Calu3 (cell line): ENCODE data around the gene HMGXB4. TPM values are rescaled to one million over a fixed set of nuclear protein-coding genes. Genes with fewer than 3 reads are reported as not detected.
A peak's percentile ranks its signal among the peaks of the same experiment; 100 is the strongest.

Source experiments
- Bru-seq: library from RNA; stranded (reverse); fragments of 400-500 nt; gene quantifications from one replicate; lab custom pipeline; 2021; lab: Mats Ljungman, UMichigan
- BruChase-seq, 2 experiments: library from RNA; stranded (reverse); fragments of 400-500 nt; gene quantifications; one replicate each; lab custom pipeline; 2021; lab: Mats Ljungman, UMichigan
- BruUV-seq: library from RNA; stranded (reverse); fragments of 400-500 nt; replicated peaks from 2 replicates; lab custom pipeline; 2021; lab: Mats Ljungman, UMichigan
- CTCF ChIA-PET: fragments of 300-600 bp; sonication (Branson Sonifier 250); formaldehyde crosslinking; loops from one replicate; lab custom pipeline; 2022; ENCODE audit warnings: antibody characterized with exemption; lab: Charles Lee
- DNase-seq: peaks from one replicate; pipeline ENCODE4 v3.0.0; 2022
- H3K27ac Mint-ChIP-seq: one replicate; pipeline ENCODE4 v1.8.0; 2022; ENCODE audit warnings: mixed read lengths; ENCODE audit not compliant: unreplicated experiment
- H3K27me3 Mint-ChIP-seq: one replicate; pipeline ENCODE4 v1.8.0; 2022; ENCODE audit warnings: mixed read lengths; ENCODE audit not compliant: unreplicated experiment
- H3K36me3 Mint-ChIP-seq: one replicate; pipeline ENCODE4 v1.8.0; 2022; ENCODE audit warnings: mild to moderate bottlenecking, moderate library complexity, mixed read lengths; ENCODE audit not compliant: insufficient read depth, unreplicated experiment
- H3K4me1 Mint-ChIP-seq: one replicate; pipeline ENCODE4 v1.8.0; 2022; ENCODE audit warnings: mild to moderate bottlenecking, low read depth, mixed read lengths; ENCODE audit not compliant: unreplicated experiment
- H3K4me3 Mint-ChIP-seq: one replicate; pipeline ENCODE4 v1.8.0; 2022; ENCODE audit warnings: mild to moderate bottlenecking, low read depth, moderate library complexity, mixed read lengths; ENCODE audit not compliant: unreplicated experiment
- H3K9me3 Mint-ChIP-seq: one replicate; pipeline ENCODE4 v1.8.0; 2022; ENCODE audit warnings: low read depth, mixed read lengths; ENCODE audit not compliant: unreplicated experiment
- CTCF ChIP-seq: fragments of 200-600 bp; IDR thresholded peaks from one replicate; pipeline ENCODE4 v1.8.0; 2022; ENCODE audit warnings: antibody characterized with exemption; ENCODE audit not compliant: unreplicated experiment
- intact Hi-C: fragments of 100-400 bp; cut with micrococcal nuclease; formaldehyde crosslinking; loops from one replicate; pipeline ENCODE4 v1.10.0; 2022; ENCODE audit not compliant: unreplicated experiment
- long read RNA-seq: library from polyadenylated mRNA; stranded (forward); transcript quantifications from one replicate; pipeline ENCODE4 v2.0.0, GENCODE V29; 2022
- total RNA-seq: library from RNA; stranded (reverse); gene quantifications from 2 replicates; pipeline ENCODE4 v1.2.3, GENCODE V29; 2022

Gene HMGXB4
- total RNA-seq (37.5 and 42.7 TPM in 2 replicates), Bru-seq, nascent RNA (percentile 92 among the genes with signal in this experiment), BruChase-seq, experiment 1, labeled RNA remaining after a 6-hour chase (percentile 84 among the genes with signal in this experiment), BruChase-seq, experiment 2, labeled RNA remaining after a 2-hour chase (percentile 92 among the genes with signal in this experiment)
- long read RNA-seq, full-length matches to known transcripts: 4 of 13 reads
- long read RNA-seq, partial matches to known transcripts: 4 of 13 reads
- long read RNA-seq, other reads (novel, unspliced or antisense): 5 of 13 reads

- Mint-ChIP-seq H3K36me3 (peaks cover 38% of the 10 kb centered on the region), H3K27me3 (no peaks in the 10 kb centered on the region), H3K4me1 (peaks cover 28% of the 10 kb centered on the region), H3K27ac (peak within 1 kb of the TSS; percentile 89), H3K4me3 (peak within 1 kb of the TSS; percentile 87), H3K9me3 (no peaks in the 10 kb centered on the region)
- peak; percentile 87 for DNase-seq
- no peak for TF ChIP-seq CTCF
- intact Hi-C loops: no loop called here
- CTCF ChIA-PET: interaction anchor here (0.5 to 1.3 kb wide), 3 partner anchors 9 to 29 kb away, joined by 3 to 5 read pairs (median 4); no protein-coding TSS in a partner anchor
- BruUV-seq: no TSS peak
Measured at GRCh38 chr22:35257321-35258190, at the start of gene HMGXB4. Gene HMGXB4, plus strand, starts transcription at chr22:35257493. Its CDS starts 4,898 bp downstream, at chr22:35262391.

- BruUV-seq: no TSS peak
- TF ChIP-seq CTCF: no peak
- Mint-ChIP-seq H3K4me1 (no peaks in the 10 kb centered on the region), H3K9me3 (peaks cover 2% of the 10 kb centered on the region), H3K4me3 (no peak overlapping the region), H3K36me3 (no peaks in the 10 kb centered on the region), H3K27ac (no peak overlapping the region), H3K27me3 (peaks cover 65% of the 10 kb centered on the region)
- CTCF ChIA-PET: no interaction called here
- DNase-seq: no peak
- intact Hi-C loops: no loop called here
Measured at GRCh38 chr22:35208003-35208402, 49.3 kb upstream of the HMGXB4 start.

GRCh38 chr22:35209203-35209602 lies 48.1 kb upstream of the HMGXB4 start:
- H3K27ac Mint-ChIP-seq: no peak overlapping the region
- BruUV-seq: no TSS peak
- no peak for DNase-seq
- CTCF ChIA-PET: no interaction called here
- H3K36me3 Mint-ChIP-seq: no peaks in the 10 kb centered on the region
- TF ChIP-seq CTCF: no peak
- H3K4me3 Mint-ChIP-seq: no peak overlapping the region
- no peaks in the 10 kb centered on the region for H3K4me1 Mint-ChIP-seq
- peaks cover 63% of the 10 kb centered on the region for H3K27me3 Mint-ChIP-seq
- intact Hi-C loops: no loop called here
- H3K9me3 Mint-ChIP-seq: peaks cover 2% of the 10 kb centered on the region

GRCh38 chr22:35212009-35212408 lies 45.3 kb upstream of the HMGXB4 start:
- no peak for DNase-seq
- BruUV-seq: no TSS peak
- H3K36me3 Mint-ChIP-seq: no peaks in the 10 kb centered on the region
- H3K4me3 Mint-ChIP-seq: no peak overlapping the region
- CTCF ChIA-PET: interaction anchor here (0.6 kb wide), 1 partner anchor 14 kb away, joined by 7 read pairs; no protein-coding TSS in a partner anchor
- no peak for TF ChIP-seq CTCF
- no peak overlapping the region for H3K27ac Mint-ChIP-seq
- intact Hi-C loops: no loop called here
- H3K4me1 Mint-ChIP-seq: no peaks in the 10 kb centered on the region
- peaks cover 2% of the 10 kb centered on the region for H3K9me3 Mint-ChIP-seq
- peaks cover 61% of the 10 kb centered on the region for H3K27me3 Mint-ChIP-seq
